NOMO-1 treated with DMSO at 0.1 percent for 48 hours (cell line): ENCODE data around the gene CHST2.

ENCODE experiments used
- DNase-seq: peaks from one replicate; lab custom pipeline; 2025; ENCODE audit not compliant: unreplicated experiment; lab: John Stamatoyannopoulos, UW

Gene CHST2

GRCh38 chr3:143132246-143132980 is 12.8 kb downstream of the CHST2 start:
- DNase-seq: no peak

- no peak for DNase-seq
Observed at GRCh38 chr3:143134471-143134870, 14.9 kb downstream of the CHST2 start.

- DNase-seq: peak; percentile 79
Observed at GRCh38 chr3:143135150-143135549, 15.6 kb downstream of the CHST2 start.

GRCh38 chr3:143137435-143138036 is 18.0 kb downstream of the CHST2 start:
- no peak for DNase-seq

- DNase-seq: no peak
Observed at GRCh38 chr3:143138953-143139352, 19.4 kb downstream of the CHST2 start.

- DNase-seq: no peak
Observed at GRCh38 chr3:143139762-143140161, 20.2 kb downstream of the CHST2 start.

- no peak for DNase-seq
Observed at GRCh38 chr3:143140550-143140949, 21.0 kb downstream of the CHST2 start.

- DNase-seq: no peak
Observed at GRCh38 chr3:143142354-143142753, 22.8 kb downstream of the CHST2 start.

GRCh38 chr3:143145906-143146305 is 26.3 kb downstream of the CHST2 start:
- no peak for DNase-seq

GRCh38 chr3:143146486-143147274 is 27.1 kb downstream of the CHST2 start:
- no peak for DNase-seq

GRCh38 chr3:143147707-143148106 is 28.1 kb downstream of the CHST2 start:
- peak; percentile 46 for DNase-seq

- no peak for DNase-seq
Observed at GRCh38 chr3:143150071-143150470, 30.5 kb downstream of the CHST2 start.

GRCh38 chr3:143151004-143151731 is 31.6 kb downstream of the CHST2 start:
- DNase-seq: no peak

GRCh38 chr3:143152043-143152442 is 32.5 kb downstream of the CHST2 start:
- no peak for DNase-seq

GRCh38 chr3:143155756-143156155 is 36.2 kb downstream of the CHST2 start:
- DNase-seq: peak; percentile 32

- no peak for DNase-seq
Observed at GRCh38 chr3:143158014-143158988, 38.7 kb downstream of the CHST2 start.

- no peak for DNase-seq
Observed at GRCh38 chr3:143160437-143160836, 40.9 kb downstream of the CHST2 start.

GRCh38 chr3:143163562-143164100 is 44.1 kb downstream of the CHST2 start:
- DNase-seq: peak; percentile 53

- DNase-seq: no peak
Observed at GRCh38 chr3:143165211-143165610, 45.6 kb downstream of the CHST2 start.
